Gastroesophageal sphincter (tissue), 3 donors: Measurements from ENCODE around the gene TNFRSF13B.

Source experiments
- EP300 ChIP-seq: sonication (generic); formaldehyde crosslinking; IDR thresholded peaks from one replicate; pipeline ENCODE4 v1.6.1; 2017; ENCODE audit warnings: antibody characterized with exemption, mild to moderate bottlenecking
- POLR2A ChIP-seq, 2 donors: fragments of 450-650 bp; IDR thresholded peaks; one replicate each; pipeline ENCODE4 v1.6.1; 2017; ENCODE audit warnings: antibody characterized with exemption in 2 of 2, mild to moderate bottlenecking in 2 of 2, moderate library complexity in 1 of 2
- POLR2AphosphoS5 ChIP-seq: sonication (generic); formaldehyde crosslinking; IDR thresholded peaks from one replicate; pipeline ENCODE4 v1.6.1; 2017; ENCODE audit warnings: antibody characterized with exemption
- TF ChIP-seq, protein P1 (sequence below), 4 experiments: fragments of 200-600 bp in 2 of 4; fragments of 450-650 bp in 2 of 4; sonication (generic) in 1 of 4; IDR thresholded peaks; one replicate each; pipeline ENCODE4 v1.5.1; 2017 to 2019; ENCODE audit warnings: antibody characterized with exemption in 4 of 4, mild to moderate bottlenecking in 2 of 4, moderate library complexity in 2 of 4

DNA sequence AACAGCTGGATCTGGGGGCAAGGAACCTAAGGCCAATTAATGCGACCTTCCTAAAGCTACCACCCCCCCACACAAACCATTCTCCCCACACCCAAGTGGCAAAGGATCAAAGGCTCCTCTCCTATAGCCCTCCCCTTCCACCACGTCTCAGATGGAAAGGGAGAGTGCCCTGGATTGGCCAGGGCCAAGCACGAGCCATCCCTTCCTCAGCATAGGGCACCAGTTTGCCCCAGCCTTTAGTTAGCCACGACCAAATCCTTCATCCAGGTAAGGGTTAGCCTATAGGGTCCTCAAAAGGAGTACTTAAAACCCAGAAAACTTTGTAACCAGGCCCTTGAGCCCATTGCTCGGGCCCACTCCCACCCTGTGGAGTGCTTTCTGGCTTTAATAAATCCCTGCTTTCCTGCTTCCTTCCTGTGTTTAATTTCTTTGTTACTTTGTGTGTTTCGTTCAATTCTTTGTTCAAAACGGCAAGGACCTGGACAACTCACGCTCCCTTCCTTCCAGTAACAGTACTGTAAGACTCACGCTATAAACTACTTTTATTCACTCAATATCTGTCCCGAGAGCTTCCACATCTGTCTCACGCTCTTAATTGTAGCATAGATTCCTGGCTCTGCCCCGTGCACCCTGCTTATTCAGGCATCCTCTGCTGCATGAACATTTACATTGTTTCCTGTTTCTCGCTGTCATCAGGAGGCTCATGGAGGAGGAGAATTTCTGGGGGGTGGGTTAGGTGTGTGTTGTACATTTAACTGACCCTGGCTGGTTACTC lies 62.3 kb downstream of the TNFRSF13B start:
- TF ChIP-seq, protein P1, sequence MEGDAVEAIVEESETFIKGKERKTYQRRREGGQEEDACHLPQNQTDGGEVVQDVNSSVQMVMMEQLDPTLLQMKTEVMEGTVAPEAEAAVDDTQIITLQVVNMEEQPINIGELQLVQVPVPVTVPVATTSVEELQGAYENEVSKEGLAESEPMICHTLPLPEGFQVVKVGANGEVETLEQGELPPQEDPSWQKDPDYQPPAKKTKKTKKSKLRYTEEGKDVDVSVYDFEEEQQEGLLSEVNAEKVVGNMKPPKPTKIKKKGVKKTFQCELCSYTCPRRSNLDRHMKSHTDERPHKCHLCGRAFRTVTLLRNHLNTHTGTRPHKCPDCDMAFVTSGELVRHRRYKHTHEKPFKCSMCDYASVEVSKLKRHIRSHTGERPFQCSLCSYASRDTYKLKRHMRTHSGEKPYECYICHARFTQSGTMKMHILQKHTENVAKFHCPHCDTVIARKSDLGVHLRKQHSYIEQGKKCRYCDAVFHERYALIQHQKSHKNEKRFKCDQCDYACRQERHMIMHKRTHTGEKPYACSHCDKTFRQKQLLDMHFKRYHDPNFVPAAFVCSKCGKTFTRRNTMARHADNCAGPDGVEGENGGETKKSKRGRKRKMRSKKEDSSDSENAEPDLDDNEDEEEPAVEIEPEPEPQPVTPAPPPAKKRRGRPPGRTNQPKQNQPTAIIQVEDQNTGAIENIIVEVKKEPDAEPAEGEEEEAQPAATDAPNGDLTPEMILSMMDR (IDR thresholded peaks at IDR 0.05): no peak
- no peak for TF ChIP-seq EP300
- no peak for TF ChIP-seq POLR2A (IDR thresholded peaks at IDR 0.05)
- no peak for TF ChIP-seq POLR2AphosphoS5
